HepG2 (cell line): ENCODE data around the gene CTDSP1. TPM values are rescaled to one million over a fixed set of nuclear protein-coding genes. Genes with fewer than 3 reads are reported as not detected.

ENCODE experiments used
- CHCHD3 ChIP-seq: sonication (generic); formaldehyde crosslinking; IDR thresholded peaks from 2 replicates; pipeline ENCODE4 v1.8.0; 2022; ENCODE audit warnings: mild to moderate bottlenecking, missing genetic modification reagents, moderate library complexity
- FOXC1 ChIP-seq: sonication (generic); formaldehyde crosslinking; IDR thresholded peaks from 2 replicates; pipeline ENCODE4 v1.8.0; 2022; ENCODE audit warnings: mild to moderate bottlenecking, missing genetic modification reagents, borderline replicate concordance
- GATAD1 ChIP-seq: IDR thresholded peaks from 2 replicates; pipeline ENCODE4 v1.6.1; 2016; ENCODE audit warnings: missing genetic modification reagents, missing compliant biosample characterization
- KAT2B ChIP-seq: fragments of 150-350 bp; IDR thresholded peaks from 2 replicates; pipeline ENCODE4 v1.6.1; 2014; ENCODE audit warnings: low read depth, low read length, borderline replicate concordance
- MAFK ChIP-seq, 2 experiments: IDR thresholded peaks in 1 of 2; conservative IDR thresholded peaks in 1 of 2; 2 replicates each; pipeline ENCODE4 v1.6.1; 2011; ENCODE audit warnings: improper control_type of control experiment in 2 of 2, low read length in 2 of 2
- PHF20 ChIP-seq: sonication (generic); formaldehyde crosslinking; IDR thresholded peaks from 2 replicates; pipeline ENCODE4 v1.5.0; 2020; ENCODE audit warnings: mild to moderate bottlenecking, missing genetic modification reagents
- POLR2AphosphoS5 ChIP-seq: IDR thresholded peaks from 2 replicates; pipeline ENCODE4 v1.6.1; 2012; ENCODE audit warnings: low read depth, low read length
- POLR2G ChIP-seq: fragments of 200-400 bp; formaldehyde crosslinking; IDR thresholded peaks from 2 replicates; pipeline ENCODE4 v1.6.1; 2018; ENCODE audit warnings: mild to moderate bottlenecking, low read depth, low read length, moderate library complexity
- PRPF4 ChIP-seq: fragments of 200-400 bp; formaldehyde crosslinking; IDR thresholded peaks from 2 replicates; pipeline ENCODE4 v1.6.1; 2016; ENCODE audit warnings: low read length, low read depth; ENCODE audit not compliant: poor library complexity, severe bottlenecking
- ZNF468 ChIP-seq: sonication (generic); formaldehyde crosslinking; IDR thresholded peaks from 2 replicates; pipeline ENCODE4 v1.8.0; 2022; ENCODE audit warnings: mild to moderate bottlenecking, moderate library complexity, missing genetic modification reagents
- ZNF816 ChIP-seq: sonication (generic); formaldehyde crosslinking; IDR thresholded peaks from 2 replicates; pipeline ENCODE4 v1.8.0; 2022; ENCODE audit warnings: missing genetic modification reagents, mild to moderate bottlenecking, borderline replicate concordance
- polyA plus RNA-seq, 8 experiments: library from polyadenylated mRNA; depleted of rRNA in 3 of 8; stranded (reverse) in 7 of 8; unstranded in 1 of 8; fragments of >200 nt; fragmentation: Illumina TruSeq in 4 of 8; extraction: Trizol in 4 of 8; gene quantifications; 2 replicates each; pipeline versions ENCODE4 v1.2.1 to v1.2.3, GENCODE V29; 2011 to 2016; ENCODE audit warnings: low read depth in 4 of 8, missing spikeins in 1 of 8, mixed read lengths in 1 of 8; ENCODE audit not compliant: insufficient read depth in 1 of 8
- total RNA-seq, 5 experiments: library from RNA; depleted of rRNA; stranded (reverse); fragments of >200 nt; fragmentation: Illumina TruSeq; extraction: Trizol; gene quantifications; 2 replicates each; pipeline ENCODE4 v1.2.3, GENCODE V29; 2016; ENCODE audit warnings: low read depth in 1 of 5
- TF ChIP-seq, protein P1 (sequence below): sonication (generic); formaldehyde crosslinking; conservative IDR thresholded peaks from 2 replicates; pipeline ENCODE4 v1.8.0; 2022; ENCODE audit warnings: missing genetic modification reagents
- TF ChIP-seq, protein P2 (sequence below): sonication (generic); formaldehyde crosslinking; IDR thresholded peaks from 2 replicates; pipeline ENCODE4 v1.5.0; 2020; ENCODE audit warnings: missing genetic modification reagents, mild to moderate bottlenecking, borderline replicate concordance
- TF ChIP-seq, protein P3 (sequence below): IDR thresholded peaks from 2 replicates; pipeline ENCODE4 v1.6.1; 2012; ENCODE audit warnings: inconsistent platforms
- TF ChIP-seq, protein P4 (sequence below): sonication (generic); formaldehyde crosslinking; IDR thresholded peaks from 2 replicates; pipeline ENCODE4 v1.4.0; 2020; ENCODE audit warnings: missing genetic modification reagents
- TF ChIP-seq, protein P5 (sequence below): sonication (generic); formaldehyde crosslinking; conservative IDR thresholded peaks from 2 replicates; pipeline ENCODE4 v1.5.0; 2020; ENCODE audit warnings: missing genetic modification reagents

The CTDSP1 gene
- total and polyA plus RNA-seq, 2 of the 13 experiments (the other 11 are each of a cell fraction or from before 2014, with no cell fraction given), result 91.0 to 268 TPM

DNA sequence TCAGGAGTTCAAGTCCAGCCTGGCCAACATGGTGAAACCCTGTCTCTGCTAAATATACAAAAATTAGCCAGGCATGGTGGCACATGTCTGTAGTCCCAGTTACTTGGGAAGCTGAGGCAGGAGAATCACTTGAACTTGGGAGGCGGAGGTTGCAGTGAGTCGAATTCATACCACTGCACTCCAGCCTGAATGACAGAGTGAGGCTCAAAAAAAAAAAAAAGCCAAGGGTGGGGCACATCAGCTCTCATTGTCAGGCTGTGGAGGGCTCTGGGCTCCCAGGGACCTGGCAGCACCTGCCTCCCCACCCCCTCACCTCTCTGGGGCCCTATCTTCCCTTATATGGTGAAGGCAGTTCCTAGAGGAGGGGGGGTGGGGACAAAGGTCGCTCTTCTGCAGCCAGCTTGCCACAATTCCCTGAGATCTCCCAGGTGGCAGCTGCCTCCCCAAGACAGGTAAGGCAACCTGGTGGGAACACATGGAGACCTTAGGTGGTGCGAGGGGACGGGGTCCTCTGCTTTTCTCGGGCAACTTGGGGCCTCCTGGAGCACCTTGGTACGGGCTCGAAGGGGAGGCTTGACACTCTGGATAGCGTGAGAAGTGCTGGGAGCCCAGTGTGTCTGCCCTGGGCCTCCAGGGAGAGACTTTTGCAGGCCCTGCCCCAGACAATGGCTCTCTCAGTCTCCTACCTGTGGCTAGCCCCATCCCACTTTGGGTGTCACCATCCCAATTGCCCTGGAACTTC is 19.2 kb downstream of the CTDSP1 start, which contains the start of gene VIL1 (continued):
- no peak for TF ChIP-seq MAFK (conservative IDR thresholded peaks at IDR 0.05 in 1 of 2, IDR thresholded peaks at IDR 0.05 in 1 of 2; ENCODE audit: low read length in 2 of 2)
- TF ChIP-seq CHCHD3 (CRISPR knock-in tag), result no peak
- TF ChIP-seq, protein P1, sequence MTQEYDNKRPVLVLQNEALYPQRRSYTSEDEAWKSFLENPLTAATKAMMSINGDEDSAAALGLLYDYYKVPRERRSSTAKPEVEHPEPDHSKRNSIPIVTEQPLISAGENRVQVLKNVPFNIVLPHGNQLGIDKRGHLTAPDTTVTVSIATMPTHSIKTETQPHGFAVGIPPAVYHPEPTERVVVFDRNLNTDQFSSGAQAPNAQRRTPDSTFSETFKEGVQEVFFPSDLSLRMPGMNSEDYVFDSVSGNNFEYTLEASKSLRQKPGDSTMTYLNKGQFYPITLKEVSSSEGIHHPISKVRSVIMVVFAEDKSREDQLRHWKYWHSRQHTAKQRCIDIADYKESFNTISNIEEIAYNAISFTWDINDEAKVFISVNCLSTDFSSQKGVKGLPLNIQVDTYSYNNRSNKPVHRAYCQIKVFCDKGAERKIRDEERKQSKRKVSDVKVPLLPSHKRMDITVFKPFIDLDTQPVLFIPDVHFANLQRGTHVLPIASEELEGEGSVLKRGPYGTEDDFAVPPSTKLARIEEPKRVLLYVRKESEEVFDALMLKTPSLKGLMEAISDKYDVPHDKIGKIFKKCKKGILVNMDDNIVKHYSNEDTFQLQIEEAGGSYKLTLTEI, result no peak
- TF ChIP-seq FOXC1 (CRISPR knock-in tag), result peak; percentile 79; the same call in 1 of the 2 replicates
- no peak for TF ChIP-seq PRPF4
- TF ChIP-seq POLR2AphosphoS5, result peak; percentile 98
- 0 out of 2 replicates have a peak, but pooled peaks have one; percentile 38 for TF ChIP-seq ZNF816 (CRISPR knock-in tag)
- no peak for TF ChIP-seq KAT2B
- TF ChIP-seq ZNF468, result no peak
- TF ChIP-seq, protein P2, sequence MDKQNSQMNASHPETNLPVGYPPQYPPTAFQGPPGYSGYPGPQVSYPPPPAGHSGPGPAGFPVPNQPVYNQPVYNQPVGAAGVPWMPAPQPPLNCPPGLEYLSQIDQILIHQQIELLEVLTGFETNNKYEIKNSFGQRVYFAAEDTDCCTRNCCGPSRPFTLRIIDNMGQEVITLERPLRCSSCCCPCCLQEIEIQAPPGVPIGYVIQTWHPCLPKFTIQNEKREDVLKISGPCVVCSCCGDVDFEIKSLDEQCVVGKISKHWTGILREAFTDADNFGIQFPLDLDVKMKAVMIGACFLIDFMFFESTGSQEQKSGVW (CRISPR knock-in tag), result no peak
- peak; percentile 4; the same call in 1 of the 2 replicates for TF ChIP-seq PHF20 (CRISPR knock-in tag)
- TF ChIP-seq, protein P3, sequence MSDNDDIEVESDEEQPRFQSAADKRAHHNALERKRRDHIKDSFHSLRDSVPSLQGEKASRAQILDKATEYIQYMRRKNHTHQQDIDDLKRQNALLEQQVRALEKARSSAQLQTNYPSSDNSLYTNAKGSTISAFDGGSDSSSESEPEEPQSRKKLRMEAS, result peak; percentile 87
- TF ChIP-seq POLR2G, result peak; percentile 96
- TF ChIP-seq, protein P4, sequence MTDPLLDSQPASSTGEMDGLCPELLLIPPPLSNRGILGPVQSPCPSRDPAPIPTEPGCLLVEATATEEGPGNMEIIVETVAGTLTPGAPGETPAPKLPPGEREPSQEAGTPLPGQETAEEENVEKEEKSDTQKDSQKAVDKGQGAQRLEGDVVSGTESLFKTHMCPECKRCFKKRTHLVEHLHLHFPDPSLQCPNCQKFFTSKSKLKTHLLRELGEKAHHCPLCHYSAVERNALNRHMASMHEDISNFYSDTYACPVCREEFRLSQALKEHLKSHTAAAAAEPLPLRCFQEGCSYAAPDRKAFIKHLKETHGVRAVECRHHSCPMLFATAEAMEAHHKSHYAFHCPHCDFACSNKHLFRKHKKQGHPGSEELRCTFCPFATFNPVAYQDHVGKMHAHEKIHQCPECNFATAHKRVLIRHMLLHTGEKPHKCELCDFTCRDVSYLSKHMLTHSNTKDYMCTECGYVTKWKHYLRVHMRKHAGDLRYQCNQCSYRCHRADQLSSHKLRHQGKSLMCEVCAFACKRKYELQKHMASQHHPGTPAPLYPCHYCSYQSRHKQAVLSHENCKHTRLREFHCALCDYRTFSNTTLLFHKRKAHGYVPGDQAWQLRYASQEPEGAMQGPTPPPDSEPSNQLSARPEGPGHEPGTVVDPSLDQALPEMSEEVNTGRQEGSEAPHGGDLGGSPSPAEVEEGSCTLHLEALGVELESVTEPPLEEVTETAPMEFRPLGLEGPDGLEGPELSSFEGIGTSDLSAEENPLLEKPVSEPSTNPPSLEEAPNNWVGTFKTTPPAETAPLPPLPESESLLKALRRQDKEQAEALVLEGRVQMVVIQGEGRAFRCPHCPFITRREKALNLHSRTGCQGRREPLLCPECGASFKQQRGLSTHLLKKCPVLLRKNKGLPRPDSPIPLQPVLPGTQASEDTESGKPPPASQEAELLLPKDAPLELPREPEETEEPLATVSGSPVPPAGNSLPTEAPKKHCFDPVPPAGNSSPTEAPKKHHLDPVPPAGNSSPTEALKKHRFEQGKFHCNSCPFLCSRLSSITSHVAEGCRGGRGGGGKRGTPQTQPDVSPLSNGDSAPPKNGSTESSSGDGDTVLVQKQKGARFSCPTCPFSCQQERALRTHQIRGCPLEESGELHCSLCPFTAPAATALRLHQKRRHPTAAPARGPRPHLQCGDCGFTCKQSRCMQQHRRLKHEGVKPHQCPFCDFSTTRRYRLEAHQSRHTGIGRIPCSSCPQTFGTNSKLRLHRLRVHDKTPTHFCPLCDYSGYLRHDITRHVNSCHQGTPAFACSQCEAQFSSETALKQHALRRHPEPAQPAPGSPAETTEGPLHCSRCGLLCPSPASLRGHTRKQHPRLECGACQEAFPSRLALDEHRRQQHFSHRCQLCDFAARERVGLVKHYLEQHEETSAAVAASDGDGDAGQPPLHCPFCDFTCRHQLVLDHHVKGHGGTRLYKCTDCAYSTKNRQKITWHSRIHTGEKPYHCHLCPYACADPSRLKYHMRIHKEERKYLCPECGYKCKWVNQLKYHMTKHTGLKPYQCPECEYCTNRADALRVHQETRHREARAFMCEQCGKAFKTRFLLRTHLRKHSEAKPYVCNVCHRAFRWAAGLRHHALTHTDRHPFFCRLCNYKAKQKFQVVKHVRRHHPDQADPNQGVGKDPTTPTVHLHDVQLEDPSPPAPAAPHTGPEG (CRISPR knock-in tag), result peak; percentile 37; the same call in 1 of the 2 replicates
- TF ChIP-seq, protein P5, sequence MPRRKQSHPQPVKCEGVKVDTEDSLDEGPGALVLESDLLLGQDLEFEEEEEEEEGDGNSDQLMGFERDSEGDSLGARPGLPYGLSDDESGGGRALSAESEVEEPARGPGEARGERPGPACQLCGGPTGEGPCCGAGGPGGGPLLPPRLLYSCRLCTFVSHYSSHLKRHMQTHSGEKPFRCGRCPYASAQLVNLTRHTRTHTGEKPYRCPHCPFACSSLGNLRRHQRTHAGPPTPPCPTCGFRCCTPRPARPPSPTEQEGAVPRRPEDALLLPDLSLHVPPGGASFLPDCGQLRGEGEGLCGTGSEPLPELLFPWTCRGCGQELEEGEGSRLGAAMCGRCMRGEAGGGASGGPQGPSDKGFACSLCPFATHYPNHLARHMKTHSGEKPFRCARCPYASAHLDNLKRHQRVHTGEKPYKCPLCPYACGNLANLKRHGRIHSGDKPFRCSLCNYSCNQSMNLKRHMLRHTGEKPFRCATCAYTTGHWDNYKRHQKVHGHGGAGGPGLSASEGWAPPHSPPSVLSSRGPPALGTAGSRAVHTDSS (CRISPR knock-in tag), result no peak
- peak; percentile 66 for TF ChIP-seq GATAD1 (CRISPR knock-in tag)
